22Rv1 (cell line): ENCODE results near the gene PCSK5.

Source experiments
- ZFX ChIP-seq: fragments of 450-650 bp; IDR thresholded peaks from 2 replicates; pipeline ENCODE4 v1.6.1; 2017; ENCODE audit warnings: antibody characterized with exemption, borderline replicate concordance
- TF ChIP-seq, protein P1 (sequence below): fragments of 450-650 bp; IDR thresholded peaks from 2 replicates; pipeline ENCODE4 v1.5.1; 2017; ENCODE audit warnings: mild to moderate bottlenecking

DNA sequence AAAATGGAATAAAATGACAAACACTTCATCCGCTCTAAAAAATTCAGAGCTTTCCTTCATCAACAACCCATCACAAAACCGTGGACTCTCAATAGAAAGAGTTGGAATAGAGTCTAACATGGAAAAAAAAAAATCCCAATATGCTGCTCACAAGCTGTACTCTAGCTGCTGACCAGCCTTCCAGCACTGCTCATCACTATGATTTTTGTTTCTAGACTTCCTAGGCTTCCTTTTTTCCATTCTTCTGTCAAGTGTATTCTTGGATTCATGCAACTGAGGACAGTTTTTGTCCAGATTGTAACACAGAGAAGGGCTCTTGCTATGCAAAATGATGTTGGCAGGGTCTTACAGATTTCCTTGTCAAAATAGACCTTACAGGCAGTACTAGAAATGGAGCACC, 469.3 kb downstream of the PCSK5 start:
- TF ChIP-seq, protein P1, sequence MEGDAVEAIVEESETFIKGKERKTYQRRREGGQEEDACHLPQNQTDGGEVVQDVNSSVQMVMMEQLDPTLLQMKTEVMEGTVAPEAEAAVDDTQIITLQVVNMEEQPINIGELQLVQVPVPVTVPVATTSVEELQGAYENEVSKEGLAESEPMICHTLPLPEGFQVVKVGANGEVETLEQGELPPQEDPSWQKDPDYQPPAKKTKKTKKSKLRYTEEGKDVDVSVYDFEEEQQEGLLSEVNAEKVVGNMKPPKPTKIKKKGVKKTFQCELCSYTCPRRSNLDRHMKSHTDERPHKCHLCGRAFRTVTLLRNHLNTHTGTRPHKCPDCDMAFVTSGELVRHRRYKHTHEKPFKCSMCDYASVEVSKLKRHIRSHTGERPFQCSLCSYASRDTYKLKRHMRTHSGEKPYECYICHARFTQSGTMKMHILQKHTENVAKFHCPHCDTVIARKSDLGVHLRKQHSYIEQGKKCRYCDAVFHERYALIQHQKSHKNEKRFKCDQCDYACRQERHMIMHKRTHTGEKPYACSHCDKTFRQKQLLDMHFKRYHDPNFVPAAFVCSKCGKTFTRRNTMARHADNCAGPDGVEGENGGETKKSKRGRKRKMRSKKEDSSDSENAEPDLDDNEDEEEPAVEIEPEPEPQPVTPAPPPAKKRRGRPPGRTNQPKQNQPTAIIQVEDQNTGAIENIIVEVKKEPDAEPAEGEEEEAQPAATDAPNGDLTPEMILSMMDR: no peak
- no peak for TF ChIP-seq ZFX
